ENCODE results near the gene RTCA.

RTCA gene

DNA sequence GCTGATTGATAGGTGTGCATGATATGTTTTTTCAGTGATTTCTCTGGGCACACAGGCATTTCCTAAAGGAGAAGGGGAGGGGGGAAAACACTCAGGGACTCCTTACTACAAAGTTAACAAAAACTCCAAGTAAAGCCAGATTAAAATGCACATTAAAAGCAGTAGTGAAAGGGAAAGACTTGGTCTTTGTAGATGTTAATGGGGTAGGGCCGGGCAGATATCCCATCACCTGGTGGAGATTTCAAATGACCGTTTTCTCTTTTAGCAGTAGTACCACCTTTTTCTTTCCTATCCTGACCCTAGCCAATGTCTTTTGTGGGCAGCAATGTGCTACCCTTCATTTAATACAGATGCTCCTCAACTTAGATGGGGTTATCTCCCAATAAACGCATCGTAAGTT is 32.5 kb downstream of the RTCA start:
- H3K4me3 ChIP-seq (ENCODE audit: low read depth, low read length) = no peak overlapping the region
- TF ChIP-seq, protein P1, sequence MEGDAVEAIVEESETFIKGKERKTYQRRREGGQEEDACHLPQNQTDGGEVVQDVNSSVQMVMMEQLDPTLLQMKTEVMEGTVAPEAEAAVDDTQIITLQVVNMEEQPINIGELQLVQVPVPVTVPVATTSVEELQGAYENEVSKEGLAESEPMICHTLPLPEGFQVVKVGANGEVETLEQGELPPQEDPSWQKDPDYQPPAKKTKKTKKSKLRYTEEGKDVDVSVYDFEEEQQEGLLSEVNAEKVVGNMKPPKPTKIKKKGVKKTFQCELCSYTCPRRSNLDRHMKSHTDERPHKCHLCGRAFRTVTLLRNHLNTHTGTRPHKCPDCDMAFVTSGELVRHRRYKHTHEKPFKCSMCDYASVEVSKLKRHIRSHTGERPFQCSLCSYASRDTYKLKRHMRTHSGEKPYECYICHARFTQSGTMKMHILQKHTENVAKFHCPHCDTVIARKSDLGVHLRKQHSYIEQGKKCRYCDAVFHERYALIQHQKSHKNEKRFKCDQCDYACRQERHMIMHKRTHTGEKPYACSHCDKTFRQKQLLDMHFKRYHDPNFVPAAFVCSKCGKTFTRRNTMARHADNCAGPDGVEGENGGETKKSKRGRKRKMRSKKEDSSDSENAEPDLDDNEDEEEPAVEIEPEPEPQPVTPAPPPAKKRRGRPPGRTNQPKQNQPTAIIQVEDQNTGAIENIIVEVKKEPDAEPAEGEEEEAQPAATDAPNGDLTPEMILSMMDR (IDR thresholded peaks at IDR 0.05; ENCODE audit: control insufficient read depth, extremely low read depth, insufficient read depth) = no peak
- DNase-seq (ENCODE audit: low read depth) = no peak

DNA sequence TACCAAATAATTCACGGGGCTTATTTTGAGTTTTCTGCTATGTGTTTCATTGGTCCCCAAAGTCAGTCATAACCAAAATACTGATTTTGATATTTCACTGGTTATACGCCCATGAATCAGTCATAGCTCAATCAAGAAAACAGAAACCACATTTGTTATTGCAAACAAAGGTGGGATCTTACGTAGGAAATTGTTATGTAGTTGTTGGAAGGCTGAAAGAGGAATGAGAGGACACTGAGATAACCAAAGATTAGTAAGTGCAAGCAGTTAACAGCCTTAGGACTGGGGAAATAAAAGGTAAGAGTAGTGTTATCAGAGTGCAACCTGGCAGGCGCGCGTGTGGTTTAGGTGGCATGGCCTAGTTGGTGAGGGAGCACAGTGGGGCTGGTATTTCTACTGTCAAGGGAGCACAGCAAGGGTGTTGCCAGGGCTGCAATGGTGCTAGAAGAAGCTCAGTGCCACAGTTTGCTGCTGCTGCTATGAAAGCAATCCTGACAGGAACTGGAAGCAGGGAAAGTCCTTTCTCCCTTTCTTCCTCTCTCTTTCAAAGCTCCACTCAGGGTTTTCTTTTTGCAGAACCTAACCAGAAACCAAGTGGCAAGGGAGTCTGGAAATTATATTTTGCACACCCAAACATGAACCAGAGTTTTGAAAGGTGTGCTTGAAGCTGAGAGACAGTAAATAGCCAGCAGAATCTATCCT is 33.7 kb downstream of the RTCA start:
- TF ChIP-seq, protein P1 (IDR thresholded peaks at IDR 0.05; ENCODE audit: control insufficient read depth, extremely low read depth, insufficient read depth) = no peak
- DNase-seq (ENCODE audit: low read depth) = no peak
- no peak overlapping the region for H3K4me3 ChIP-seq (ENCODE audit: low read depth, low read length)

DNA sequence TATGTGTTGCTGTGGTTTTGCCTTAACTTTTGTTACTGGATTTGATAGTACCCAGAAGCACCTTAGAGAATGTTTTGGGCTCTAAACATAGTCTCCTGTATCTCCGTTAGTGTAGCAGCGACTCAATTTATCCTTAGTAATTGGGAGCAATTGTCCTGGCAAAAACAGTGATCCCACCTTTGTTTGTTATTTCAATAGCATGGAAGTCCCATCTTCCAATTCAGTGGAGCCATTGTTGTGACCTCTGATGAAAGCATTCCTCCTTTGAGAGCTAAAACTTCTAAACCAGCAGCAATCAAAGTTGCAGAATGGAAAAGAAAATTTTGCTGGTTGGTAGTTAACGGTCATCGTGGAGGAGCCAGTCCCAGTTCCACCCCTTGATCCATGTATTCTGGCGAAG is 34.7 kb downstream of the RTCA start:
- H3K4me3 ChIP-seq (ENCODE audit: low read depth, low read length) = no peak overlapping the region
- DNase-seq (ENCODE audit: low read depth) = no peak
- TF ChIP-seq, protein P1 (IDR thresholded peaks at IDR 0.05; ENCODE audit: control insufficient read depth, extremely low read depth, insufficient read depth) = no peak

DNA sequence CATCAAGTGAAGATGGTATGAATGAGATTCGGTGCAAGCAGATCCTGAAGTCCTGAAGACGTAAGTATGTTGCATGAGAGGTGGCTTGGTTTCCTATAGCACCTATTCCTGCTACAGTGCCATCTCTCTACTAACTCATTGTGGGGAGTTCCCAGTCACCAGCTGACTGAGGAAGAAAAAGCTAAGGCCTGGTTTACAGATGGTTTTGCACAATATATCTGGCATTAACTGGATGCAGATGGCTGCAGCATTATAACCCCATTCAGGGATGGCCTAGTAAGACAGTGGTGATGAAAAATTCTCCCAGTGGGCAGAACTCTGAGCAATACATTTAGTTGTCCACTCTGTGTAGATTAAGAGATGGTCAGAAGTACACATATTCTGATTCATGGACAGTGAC is 36.7 kb downstream of the RTCA start:
- H3K4me3 ChIP-seq (ENCODE audit: low read depth, low read length) = no peak overlapping the region
- TF ChIP-seq, protein P1 (IDR thresholded peaks at IDR 0.05; ENCODE audit: control insufficient read depth, extremely low read depth, insufficient read depth) = no peak
- no peak for DNase-seq (ENCODE audit: low read depth)

DNA sequence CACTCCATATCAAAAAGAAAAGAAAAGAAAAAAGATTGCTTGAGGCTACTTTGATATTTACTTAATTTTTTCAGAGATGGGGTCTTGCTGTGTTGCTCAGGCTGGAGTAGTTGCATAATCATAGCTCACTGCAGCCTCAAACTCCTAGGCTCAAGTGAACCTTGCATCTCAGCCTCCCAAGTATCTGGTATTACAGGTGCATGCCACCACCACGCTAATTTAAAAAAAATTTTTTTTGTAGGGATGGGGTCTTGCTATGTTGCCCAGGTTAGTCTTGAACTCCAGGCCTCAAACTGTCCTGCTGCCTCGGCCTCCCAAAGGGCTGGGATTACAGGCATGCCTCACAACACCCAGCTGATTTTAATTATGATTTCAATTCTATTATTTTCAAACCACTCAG is 38.2 kb downstream of the RTCA start:
- TF ChIP-seq, protein P1 (IDR thresholded peaks at IDR 0.05; ENCODE audit: control insufficient read depth, extremely low read depth, insufficient read depth) = no peak
- no peak for DNase-seq (ENCODE audit: low read depth)
- no peak overlapping the region for H3K4me3 ChIP-seq (ENCODE audit: low read depth, low read length)

DNA sequence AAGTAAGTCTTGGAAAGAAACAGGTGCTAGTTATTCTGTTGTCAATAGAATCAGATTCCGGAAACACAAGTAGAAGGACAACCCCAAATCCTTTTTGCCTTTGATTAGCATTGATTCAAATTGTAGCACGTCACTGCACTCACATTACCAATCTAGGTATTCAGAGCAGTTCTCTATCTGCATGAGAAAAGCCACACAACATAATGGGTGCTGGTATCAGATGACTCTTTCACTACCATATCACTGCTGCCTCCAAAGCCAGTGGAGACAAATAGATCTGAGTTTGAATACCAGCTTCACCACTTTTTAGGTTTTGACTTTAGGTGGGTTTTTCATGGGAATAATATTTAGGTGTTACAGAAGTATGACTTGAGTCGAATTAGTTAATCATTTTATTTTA is 38.9 kb downstream of the RTCA start:
- TF ChIP-seq, protein P1 (IDR thresholded peaks at IDR 0.05; ENCODE audit: control insufficient read depth, extremely low read depth, insufficient read depth) = no peak
- no peak for DNase-seq (ENCODE audit: low read depth)
- H3K4me3 ChIP-seq (ENCODE audit: low read depth, low read length) = no peak overlapping the region

DNA sequence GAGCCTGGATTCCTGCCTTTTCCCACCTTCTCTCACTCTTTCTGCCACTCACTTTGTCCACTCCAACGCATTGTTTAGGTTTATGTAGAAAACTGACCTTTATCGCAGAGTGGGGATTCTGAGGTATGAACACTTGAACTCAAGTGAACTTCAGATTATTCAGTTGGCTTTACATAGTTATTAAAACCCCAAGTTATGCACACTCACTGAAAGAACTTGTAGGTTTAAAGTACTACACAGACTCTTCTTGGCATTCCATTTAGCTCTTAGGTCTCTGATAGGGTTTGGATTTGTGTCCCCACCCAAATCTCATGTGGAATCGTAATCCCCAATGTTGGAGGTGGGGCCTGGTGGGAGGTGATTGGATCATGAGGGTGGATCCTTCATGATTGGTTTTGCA is 39.9 kb downstream of the RTCA start:
- TF ChIP-seq, protein P1 (IDR thresholded peaks at IDR 0.05; ENCODE audit: control insufficient read depth, extremely low read depth, insufficient read depth) = no peak
- DNase-seq (ENCODE audit: low read depth) = no peak
- H3K4me3 ChIP-seq (ENCODE audit: low read depth, low read length) = no peak overlapping the region
